ENCODE results near the gene MBNL1.
"Not testable (repeated sequence)": the region's sequence is repeated elsewhere in the genome, so short reads cannot be mapped to it uniquely, and the experiment has no call there.

Gene MBNL1

DNA sequence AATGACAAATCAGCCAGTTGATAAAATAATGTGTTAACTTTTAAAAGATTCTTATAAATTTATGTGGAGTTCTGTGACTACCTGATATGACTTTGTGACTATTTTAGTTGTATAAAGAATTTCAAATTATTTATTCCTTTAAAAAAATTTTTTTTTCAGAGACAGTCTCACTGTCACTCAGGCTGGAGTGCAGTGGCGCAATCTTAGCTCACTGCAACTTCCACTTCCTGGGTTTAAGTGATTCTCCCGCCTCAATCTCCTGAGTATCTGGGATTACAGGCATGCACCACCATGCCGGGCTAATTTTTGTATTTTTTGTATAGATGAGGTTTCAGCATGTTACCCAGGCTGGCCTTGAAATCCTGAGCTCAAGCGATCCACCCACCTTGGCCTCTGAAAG, 48.5 kb downstream of the MBNL1 start:
- no peak for DNase-seq

DNA sequence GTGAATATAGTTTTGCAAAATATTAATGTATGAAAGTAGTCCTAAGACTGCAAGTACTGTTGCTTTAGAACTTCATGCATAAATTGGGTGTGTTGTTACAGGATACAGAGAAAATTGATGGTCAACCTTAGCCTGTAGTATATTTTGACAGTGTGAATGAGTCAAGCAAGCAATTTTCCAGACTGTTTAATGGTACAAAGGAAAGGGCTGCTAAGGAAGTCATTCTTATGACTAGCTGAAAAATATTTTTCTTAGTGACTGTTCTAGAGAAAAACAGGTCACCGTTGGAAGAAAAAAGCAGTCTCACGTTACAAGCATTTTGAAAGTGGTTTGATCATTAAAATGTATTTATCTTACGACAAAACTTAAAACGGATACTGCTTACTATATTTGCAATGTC, 49.2 kb downstream of the MBNL1 start:
- no peak for DNase-seq

GRCh38 chr3:152318512-152318911, 49.8 kb downstream of the MBNL1 start:
- no peak for DNase-seq

DNA sequence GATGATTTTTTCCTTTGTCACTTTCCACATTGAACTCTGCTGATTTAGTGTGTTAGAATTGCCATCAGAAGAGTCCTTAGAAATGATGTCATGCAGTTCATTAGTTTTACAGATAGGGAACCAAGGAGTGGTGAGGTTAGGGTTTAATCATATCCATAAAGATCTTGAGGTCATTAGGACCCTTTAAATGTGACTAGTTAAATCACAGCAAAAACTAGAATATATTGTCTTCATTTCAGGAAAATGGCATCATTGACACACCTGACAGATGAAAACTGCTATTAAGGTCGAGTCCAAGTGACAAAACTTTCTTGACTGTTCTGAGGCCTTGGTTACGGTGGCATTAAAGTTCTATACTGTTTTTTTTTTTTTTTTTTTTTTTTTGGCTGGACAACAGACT, 50.5 kb downstream of the MBNL1 start:
- no peak for DNase-seq

DNA sequence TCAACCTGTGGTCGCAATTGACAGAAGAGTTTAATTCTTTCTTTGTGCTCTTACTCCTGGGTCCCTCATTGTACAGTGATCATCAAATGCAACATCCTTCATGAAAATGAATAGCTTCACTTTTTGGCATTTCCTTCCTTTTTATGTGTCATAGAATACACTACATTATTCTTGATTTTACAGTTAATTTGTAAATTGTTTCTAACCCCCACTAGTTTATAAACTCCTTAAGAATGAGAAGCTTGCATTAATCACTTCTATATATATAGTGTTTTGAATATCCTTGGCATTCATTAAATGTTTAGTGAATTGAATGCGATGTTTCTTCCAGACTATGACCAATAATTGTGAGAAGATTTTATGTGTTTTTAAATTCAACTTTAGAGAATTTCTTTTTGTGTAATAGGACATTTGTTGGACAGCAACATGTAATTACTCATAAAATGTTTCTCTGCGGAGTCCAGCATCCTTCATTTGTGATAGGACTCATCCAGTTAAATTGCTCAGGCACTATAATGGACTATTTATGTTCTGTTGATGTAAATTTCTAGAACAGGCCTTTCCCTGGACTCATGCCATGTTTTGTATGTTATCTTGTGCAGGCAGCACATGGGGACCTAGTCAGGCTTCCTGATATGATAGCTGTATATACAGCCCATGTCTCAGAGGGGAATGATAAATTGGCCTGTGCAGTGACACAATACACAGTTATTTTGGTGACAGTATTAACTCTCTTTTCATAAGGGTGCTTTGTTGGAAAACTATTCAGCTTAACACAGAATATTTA, 51.3 kb downstream of the MBNL1 start:
- peak in 1 of 56 donors; percentile 37 for DNase-seq

DNA sequence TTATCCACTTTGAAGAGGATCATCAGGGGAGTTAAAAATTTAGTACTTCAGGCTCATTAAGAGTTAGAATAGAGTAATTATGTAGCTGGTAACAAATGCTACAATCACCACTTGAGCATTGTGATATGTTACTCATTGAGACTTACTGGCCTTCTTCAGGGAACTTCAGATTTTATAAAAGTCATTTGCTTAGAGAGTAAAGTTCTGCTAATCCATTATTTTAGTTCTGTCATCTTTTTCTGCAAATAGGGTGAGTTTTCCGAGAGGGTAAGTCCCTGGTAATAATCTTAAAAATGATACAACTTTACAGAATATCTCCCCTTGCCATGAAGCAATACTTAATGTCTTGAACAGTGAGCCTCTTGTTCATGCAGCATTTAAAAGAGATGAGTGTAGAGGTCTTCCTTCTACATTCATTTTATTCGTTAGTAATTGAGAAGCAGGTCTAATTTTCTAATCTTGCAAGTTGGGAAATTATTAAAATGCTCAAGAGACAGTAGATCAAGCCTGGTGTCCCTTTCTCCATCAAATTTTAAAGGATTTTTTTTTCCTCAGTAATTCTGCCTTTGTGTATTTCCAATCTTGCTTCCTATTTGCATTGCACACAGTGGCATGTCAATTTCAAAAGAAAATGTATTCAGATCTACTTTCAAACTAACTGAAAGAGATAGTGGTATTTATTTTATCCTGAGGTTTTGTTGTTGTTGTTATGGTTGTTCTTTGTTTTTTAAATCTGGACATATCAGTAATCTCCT, 52.6 kb downstream of the MBNL1 start:
- DNase-seq: no peak

DNA sequence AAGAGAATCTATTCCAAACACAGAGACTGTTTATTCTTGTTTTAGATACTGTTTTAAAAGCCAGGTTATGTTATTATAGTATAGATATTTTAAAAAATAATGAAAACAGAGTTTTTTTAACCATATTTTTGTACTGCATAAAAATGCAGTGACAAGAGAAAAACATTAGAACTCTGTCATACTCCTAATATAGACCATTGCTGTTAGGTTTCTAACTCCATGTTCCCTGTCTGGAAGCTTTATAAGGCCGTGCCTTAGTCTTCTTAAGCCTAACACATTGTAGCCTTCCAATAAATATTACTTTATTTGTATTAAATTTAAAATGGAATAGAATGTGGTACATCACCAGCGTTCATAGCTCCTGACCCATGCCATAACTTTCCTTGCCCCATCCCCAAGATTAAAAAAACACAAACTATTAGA, 53.2 kb downstream of the MBNL1 start:
- no peak for DNase-seq

GRCh38 chr3:152322756-152323155, 54.0 kb downstream of the MBNL1 start:
- no peak for DNase-seq

DNA sequence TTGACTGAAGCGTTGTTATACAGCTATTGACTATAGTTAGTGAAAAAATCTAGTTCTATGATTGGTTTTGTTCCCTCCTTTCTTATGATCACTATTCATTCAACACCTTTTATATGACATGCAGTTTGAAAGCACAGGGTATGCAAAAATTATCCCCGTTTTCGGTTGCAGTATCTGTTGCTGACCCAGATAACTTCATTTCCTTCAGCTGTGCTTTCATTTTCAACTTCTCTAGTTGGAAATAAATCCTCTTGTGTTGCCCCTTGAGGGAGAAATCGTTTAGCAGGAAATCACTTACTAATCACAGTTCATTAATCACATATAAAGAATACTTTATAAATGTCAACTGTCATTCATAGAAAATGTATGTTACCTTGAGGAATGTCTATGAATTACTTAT, 55.1 kb downstream of the MBNL1 start:
- no peak for DNase-seq

- DNase-seq: no peak
Observed at GRCh38 chr3:152325136-152325535, 56.4 kb downstream of the MBNL1 start.

DNA sequence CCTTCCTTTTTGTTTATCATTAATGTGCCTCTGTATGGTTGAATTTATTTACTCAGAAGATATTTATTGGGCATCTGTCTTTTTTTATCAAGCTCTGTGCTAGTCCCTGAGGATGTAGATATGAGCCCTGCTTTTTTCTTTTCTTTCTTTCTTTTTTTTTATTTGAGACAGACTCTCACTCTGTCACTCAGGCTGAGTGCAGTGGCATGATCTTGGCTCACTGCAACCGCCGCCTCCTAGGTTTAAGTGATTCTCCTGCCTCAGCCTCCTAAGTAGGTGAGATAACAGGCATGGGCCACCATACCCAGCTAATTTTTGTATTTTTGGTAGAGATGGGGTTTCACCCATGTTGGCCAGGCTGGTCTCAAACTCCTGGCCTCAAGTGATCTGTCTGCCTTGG, 58.5 kb downstream of the MBNL1 start:
- no peak for DNase-seq

GRCh38 chr3:152328841-152329240, 60.1 kb downstream of the MBNL1 start:
- no peak for DNase-seq

GRCh38 chr3:152330559-152330958, 61.8 kb downstream of the MBNL1 start:
- no peak for DNase-seq

DNA sequence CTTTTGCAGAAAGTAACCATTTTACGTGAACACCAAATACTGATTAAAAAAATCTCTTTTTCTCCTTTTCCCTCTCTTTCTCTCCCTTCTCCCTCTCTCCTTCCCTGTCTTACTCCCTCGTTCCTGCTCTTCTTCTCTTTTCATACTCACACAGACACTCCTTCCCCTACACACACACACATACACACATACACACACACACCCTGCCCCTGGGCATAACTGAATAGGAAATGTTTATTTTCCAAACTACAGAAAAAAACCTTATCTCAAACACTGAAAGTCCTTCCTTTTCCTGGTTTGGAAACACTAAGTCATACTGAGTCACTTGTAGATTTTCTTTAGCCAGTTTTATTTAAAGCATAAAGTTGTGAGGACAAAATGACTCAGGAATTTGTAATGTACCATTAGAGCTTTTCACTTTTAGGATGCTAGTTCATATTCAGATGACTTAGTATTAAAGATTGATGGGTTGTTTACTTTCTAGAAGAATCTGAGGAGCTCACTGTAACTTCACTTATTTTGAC, 62.4 kb downstream of the MBNL1 start:
- DNase-seq: no peak

GRCh38 chr3:152331998-152332397, 63.3 kb downstream of the MBNL1 start:
- no peak for DNase-seq

DNA sequence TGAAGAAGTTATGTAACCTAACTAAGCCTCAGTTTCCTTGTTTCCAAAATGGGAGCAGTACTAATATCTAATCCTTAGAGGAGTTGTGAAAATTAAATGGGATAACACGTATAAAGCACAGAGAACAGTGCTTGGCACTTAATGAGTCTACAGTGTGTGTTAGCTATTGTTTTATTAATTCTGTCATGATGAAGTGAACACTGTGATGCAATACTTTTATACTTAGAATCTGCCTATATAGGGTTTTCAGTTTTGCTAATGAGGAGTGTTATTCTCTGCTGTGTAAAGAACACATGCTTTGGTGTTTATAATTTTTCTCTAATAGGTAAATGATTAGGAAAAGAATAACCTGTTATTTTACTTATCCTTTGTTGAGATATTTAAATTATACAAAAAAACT, 65.2 kb downstream of the MBNL1 start:
- no peak for DNase-seq

GRCh38 chr3:152334761-152335160, 66.0 kb downstream of the MBNL1 start:
- no peak for DNase-seq

DNA sequence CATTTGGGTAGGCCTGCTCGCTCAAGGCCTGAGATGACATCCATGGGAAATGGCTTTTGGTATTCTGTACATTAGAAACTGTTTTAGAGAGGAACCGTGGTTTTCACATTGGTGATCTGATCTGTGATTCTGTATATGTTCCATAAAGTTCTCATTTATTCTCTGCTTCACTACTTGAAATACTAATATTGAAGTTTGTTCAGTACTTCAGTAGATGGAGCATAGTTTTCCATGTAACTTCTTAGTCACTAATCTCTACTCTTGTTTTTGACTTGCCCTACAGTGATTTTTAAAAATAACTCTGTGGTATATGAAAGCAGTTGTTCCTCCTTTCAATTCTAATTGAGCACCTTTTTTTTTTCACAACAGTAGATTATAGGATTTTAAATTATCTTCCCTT, 66.5 kb downstream of the MBNL1 start:
- no peak for DNase-seq

DNA sequence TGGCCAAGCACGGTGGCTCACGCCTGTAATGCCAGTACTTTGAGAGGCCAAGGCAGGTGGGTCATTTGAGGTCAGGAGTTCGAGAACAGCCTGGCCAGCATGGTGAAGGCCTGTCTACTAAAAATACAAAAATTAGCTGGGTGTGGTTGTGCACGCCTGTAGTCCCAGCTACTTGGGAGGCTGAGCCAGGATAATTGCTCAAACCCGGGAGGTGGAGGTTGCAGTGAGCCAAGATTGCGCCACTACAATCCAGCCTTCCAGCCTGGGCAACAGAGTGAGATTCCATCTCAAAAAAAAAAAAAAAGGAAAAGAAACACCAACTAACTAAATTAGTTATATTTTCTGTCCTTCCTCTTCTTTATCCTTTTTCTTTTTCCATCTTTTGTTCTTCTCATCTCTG, 68.6 kb downstream of the MBNL1 start:
- not testable (repeated sequence) for DNase-seq

DNA sequence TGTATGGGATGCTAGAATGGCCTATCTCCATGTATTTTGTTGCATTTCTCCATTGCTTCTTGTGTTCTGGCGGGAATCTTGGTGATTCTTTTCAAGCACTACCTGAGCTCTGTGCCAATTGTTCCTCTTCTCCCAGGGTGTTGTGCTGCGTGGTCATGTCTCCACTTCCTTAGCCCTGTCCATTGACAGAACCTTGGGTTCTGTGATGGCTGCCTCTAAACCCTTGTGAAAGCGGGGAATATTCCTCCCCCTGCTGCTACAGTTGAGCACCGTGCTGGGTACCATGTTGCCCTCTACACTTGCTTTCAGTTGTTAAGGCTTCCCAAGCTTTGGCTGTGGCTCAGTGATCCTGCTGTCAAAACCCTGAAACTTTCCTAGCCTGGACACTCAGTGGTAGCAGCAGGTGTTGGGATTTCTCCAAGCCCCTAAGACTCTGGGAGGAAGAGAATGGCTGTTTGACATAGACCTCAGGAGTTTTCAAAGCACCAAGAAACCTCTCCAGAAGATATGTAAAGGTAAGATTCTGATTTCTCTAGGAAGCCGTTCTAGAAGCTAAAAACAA, 69.5 kb downstream of the MBNL1 start:
- DNase-seq: no peak

DNA sequence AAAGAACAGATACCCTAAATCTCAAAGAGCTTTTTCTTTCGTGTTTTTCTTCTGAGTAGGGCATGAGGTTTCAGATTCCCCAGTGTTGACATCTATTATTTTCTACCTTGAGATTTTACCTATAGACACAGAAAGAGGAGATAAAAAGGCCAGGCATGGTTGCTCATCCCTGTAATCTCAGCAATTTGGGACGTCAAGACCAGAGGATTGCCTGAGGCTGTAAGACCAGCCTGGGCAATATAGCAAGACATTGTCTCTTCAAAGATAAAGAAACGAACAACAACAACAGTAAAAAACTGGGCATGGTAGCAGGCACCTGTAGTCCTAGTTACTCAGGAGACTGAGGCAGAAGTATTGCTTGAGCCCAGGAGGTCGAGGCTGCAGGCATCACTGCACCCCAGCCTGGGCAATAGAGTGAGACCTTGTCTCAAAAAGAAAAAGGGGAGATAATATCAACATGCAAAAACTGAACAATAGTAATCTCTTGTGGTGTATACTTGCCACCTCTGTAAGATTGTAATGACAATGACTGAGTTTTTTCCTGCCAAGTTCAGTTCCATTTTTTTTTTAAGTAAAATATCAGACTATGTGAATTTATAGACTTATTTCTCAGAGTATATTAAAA, 71.3 kb downstream of the MBNL1 start:
- no peak for DNase-seq

DNA sequence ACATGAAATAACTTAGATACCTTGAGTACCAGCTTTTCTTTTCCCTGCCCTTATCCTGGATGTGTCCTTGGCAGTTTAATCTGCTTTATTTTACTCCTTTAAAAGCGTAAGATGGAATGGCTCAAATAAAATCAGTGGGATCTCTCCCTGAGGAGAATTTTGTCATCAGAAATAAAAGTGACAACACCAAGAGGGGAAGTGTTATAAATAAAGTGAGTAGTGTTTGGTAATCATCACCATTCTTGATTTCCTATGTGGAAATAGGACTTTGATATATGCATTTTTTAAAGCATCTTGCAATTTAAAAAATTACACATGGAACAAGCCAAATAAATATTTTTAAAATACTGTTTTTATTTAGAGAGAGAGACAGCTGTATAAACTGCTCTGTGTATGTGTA, 76.5 kb downstream of the MBNL1 start:
- DNase-seq: no peak
